Psoas muscle (tissue), 8 donors: Measurements from ENCODE around the gene UTP4. TPM values are rescaled to one million over a fixed set of nuclear protein-coding genes. Genes with fewer than 3 reads are reported as not detected.
A peak's percentile ranks its signal among the peaks of the same experiment; 100 is the strongest.

ENCODE experiments used
- ATAC-seq, 4 donors: fragments of 200-7000 bp; cut with Tn5 transposase; one replicate each; pipeline ENCODE4 v1.9.1; 2020; ENCODE audit warnings: moderate library complexity in 3 of 4, mild to moderate bottlenecking in 2 of 4
- DNase-seq, 2 donors: peaks; one replicate each; pipeline ENCODE4 v3.0.0-alpha.2; 2020
- H3K27ac ChIP-seq: fragments of 200-600 bp; one replicate; pipeline ENCODE4 v1.8.0; 2022
- H3K27me3 ChIP-seq, 3 donors: fragments of 200-600 bp in 1 of 3; one replicate each; pipeline versions ENCODE4 v1.6.1 to v1.8.0; 2013 to 2022; ENCODE audit warnings: low read length in 2 of 3, mild to moderate bottlenecking in 2 of 3, moderate library complexity in 1 of 3; ENCODE audit not compliant: insufficient read depth in 3 of 3
- H3K36me3 ChIP-seq, 2 donors: fragments of 200-600 bp in 1 of 2; one replicate each; pipeline versions ENCODE4 v1.6.1 to v1.8.0; 2013 to 2022; ENCODE audit warnings: low read depth in 1 of 2, mild to moderate bottlenecking in 1 of 2, moderate library complexity in 1 of 2; ENCODE audit not compliant: insufficient read depth in 1 of 2
- H3K4me1 ChIP-seq: fragments of 200-600 bp; one replicate; pipeline ENCODE4 v1.8.0; 2022
- H3K4me3 ChIP-seq: fragments of 200-600 bp; one replicate; pipeline ENCODE4 v1.8.0; 2022; ENCODE audit warnings: mild to moderate bottlenecking
- H3K9me3 ChIP-seq: fragments of 200-600 bp; one replicate; pipeline ENCODE4 v1.8.0; 2022
- CTCF ChIP-seq: fragments of 200-600 bp; IDR thresholded peaks from one replicate; pipeline ENCODE4 v1.8.0; 2022; ENCODE audit warnings: antibody characterized with exemption
- WGBS, 3 donors: extraction: QIAGEN DNeasy Blood & Tissue Kit; methylation state at CpG; one replicate each; pipeline versions ENCODE4 v1.1.6 to v1.1.7; 2013; 5-methylcytosine and 5-hydroxymethylcytosine counted together
- intact Hi-C, 2 donors: fragments of 100-400 bp; cut with DNase I; formaldehyde crosslinking; loops; one replicate each; pipeline versions ENCODE4 v1.11.0 to v1.14.2; 2022
- polyA plus RNA-seq, 3 donors: library from polyadenylated mRNA; stranded (reverse); fragments of 200-250 nt; gene quantifications; one replicate each; pipeline ENCODE4 v1.2.3, GENCODE V29; 2013
- total RNA-seq, 4 donors: library from RNA; stranded (reverse); fragmentation: NEBNext Ultra II Directional in 2 of 4; extraction: Animal tissue kit (Norgen Biotek cat#: 25700) in 2 of 4; gene quantifications; one replicate each; pipeline versions ENCODE4 v1.2.1 to v1.2.4, GENCODE V29; 2021 to 2023
- donor health status: healthy with polysubstance abuse.
- donor health status: DM: no; HTN: no; CAD: no; lungs with moderate emphysema.
- donor health status: Bipolar disorder and iron deficiency.
- donor health status: healthy.
- donor health status: DM: yes; HTN: yes; CAD: no.
- donor health status: DM: no; HTN: no; CAD: no.
- donor health status: DM: no; HTN: no; CAD: no.
- donor health status: DM: yes; HTN: yes; CAD: no.

The UTP4 gene
- total and polyA plus RNA-seq, 7 donors = 38.8 to 107 (median 73.8) TPM

- Histone ChIP-seq H3K9me3 (no peaks in the 10 kb centered on the region), H3K4me3 (peak overlapping the region; percentile 76), H3K27me3 (peaks cover 0 to 4% (median 0%) of the 10 kb centered on the region in 3 donors), H3K36me3 (peaks cover 0 to 21% of the 10 kb centered on the region in 2 donors), H3K27ac (no peak overlapping the region), H3K4me1 (peaks cover 19% of the 10 kb centered on the region)
- intact Hi-C loops = no loop called here
- peak; percentile 27 to 56 (median 46) for ATAC-seq
- TF ChIP-seq CTCF = no peak
- WGBS, 3 donors = 1 to 2% (median 1%) methylated on average over 37 to 52 of the region's 52 CpGs
- DNase-seq = peak; percentile 33 to 61
These were observed 25.0 kb upstream of the UTP4 start for GRCh38 chr16:69107316-69107962.

DNA sequence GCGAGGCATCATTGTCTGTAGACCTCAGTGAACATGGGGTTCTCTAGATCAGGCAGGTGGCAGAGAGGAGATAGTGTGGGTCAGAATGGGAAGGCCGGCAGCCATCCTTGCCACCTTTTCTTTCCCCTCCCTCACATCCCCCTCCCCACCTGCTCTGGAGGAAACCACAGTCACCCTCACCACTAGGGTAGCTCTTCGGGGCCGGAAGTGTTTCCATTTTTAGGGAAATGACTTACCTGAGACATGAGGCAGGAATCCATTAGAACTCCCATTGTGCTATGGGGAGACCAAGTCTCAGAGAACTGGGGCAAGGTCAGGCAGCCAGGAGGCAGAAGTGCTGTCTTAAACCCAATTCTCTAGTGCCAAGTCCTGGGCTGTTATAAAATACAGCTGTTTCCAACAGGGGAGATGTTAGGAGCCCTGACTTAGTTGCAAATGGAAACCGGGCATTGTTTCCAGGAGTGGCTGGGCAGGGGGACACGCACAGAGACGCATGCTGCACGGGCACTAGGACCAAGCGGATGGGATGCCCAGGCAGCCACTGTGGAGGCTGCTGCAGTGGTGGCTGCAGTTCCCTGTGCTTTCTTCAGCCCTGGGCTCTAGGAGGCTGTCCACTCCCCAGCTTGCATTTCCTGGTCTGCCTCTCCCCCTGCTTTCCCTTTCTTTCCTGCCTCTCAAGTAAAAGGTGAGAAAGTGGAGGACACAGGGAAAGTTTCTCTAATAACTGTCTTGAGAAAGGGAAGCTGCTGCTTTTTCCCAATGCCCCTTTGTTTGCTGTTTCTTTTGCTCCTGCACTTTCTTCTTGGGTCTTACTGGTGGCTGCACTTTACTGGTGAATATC, 24.2 kb upstream of the UTP4 start:
- no peaks in the 10 kb centered on the region for H3K9me3 ChIP-seq
- peaks cover 19% of the 10 kb centered on the region for H3K4me1 ChIP-seq
- no peak for DNase-seq
- H3K36me3 ChIP-seq = peaks cover 0 to 25% of the 10 kb centered on the region in 2 donors
- peak overlapping the region; percentile 76 for H3K4me3 ChIP-seq
- 44 to 51% (median 50%) methylated on average over 9 of the region's 9 CpGs for WGBS, 3 donors
- H3K27ac ChIP-seq = no peak overlapping the region
- intact Hi-C loops = no loop called here
- TF ChIP-seq CTCF = no peak
- peaks cover 0 to 4% (median 0%) of the 10 kb centered on the region in 3 donors for H3K27me3 ChIP-seq
- ATAC-seq = no peak

GRCh38 chr16:69108905-69109252, 23.6 kb upstream of the UTP4 start:
- H3K27ac ChIP-seq = no peak overlapping the region
- DNase-seq (no peak), ATAC-seq (no peak)
- WGBS, 3 donors = 90 to 96% (median 94%) methylated on average over 4 of the region's 4 CpGs
- H3K36me3 ChIP-seq = peaks cover 0 to 31% of the 10 kb centered on the region in 2 donors
- H3K4me1 ChIP-seq = peaks cover 19% of the 10 kb centered on the region
- H3K4me3 ChIP-seq = no peak overlapping the region
- H3K9me3 ChIP-seq = no peaks in the 10 kb centered on the region
- intact Hi-C loops = no loop called here
- H3K27me3 ChIP-seq = peaks cover 0 to 4% (median 0%) of the 10 kb centered on the region in 3 donors
- no peak for TF ChIP-seq CTCF

GRCh38 chr16:69109486-69110270, 22.8 kb upstream of the UTP4 start:
- intact Hi-C loops = loop anchor here (10.0 kb wide), 2 partner anchors 105 to 115 kb away; no protein-coding TSS in a partner anchor
- peaks cover 0 to 39% of the 10 kb centered on the region in 2 donors for H3K36me3 ChIP-seq
- ATAC-seq (no peak), DNase-seq (no peak)
- no peak overlapping the region for H3K27ac ChIP-seq
- peaks cover 0 to 4% (median 0%) of the 10 kb centered on the region in 3 donors for H3K27me3 ChIP-seq
- H3K4me1 ChIP-seq = peaks cover 19% of the 10 kb centered on the region
- 94 to 96% (median 95%) methylated on average over 47 to 48 of the region's 48 CpGs for WGBS, 3 donors
- no peak for TF ChIP-seq CTCF
- H3K9me3 ChIP-seq = no peaks in the 10 kb centered on the region
- no peak overlapping the region for H3K4me3 ChIP-seq
